H1 (cell line): Measurements from ENCODE around the gene LONP2. TPM values are rescaled to one million over a fixed set of nuclear protein-coding genes. Genes with fewer than 3 reads are reported as not detected.

ENCODE experiments used
- CTCF ChIA-PET: fragments of 300-600 bp; sonication (Branson Sonifier 250); formaldehyde crosslinking; loops from one replicate; lab custom pipeline; 2021; ENCODE audit not compliant: partially characterized antibody; lab: Charles Lee
- POLR2A ChIA-PET: fragments of 300-600 bp; sonication (Branson Sonifier 250); formaldehyde crosslinking; loops from one replicate; lab custom pipeline; 2021; ENCODE audit warnings: inconsistent platforms; ENCODE audit not compliant: partially characterized antibody; lab: Charles Lee
- DNase-seq, 2 experiments: peaks; one replicate each; pipeline versions ENCODE4 v3.0.0 to v3.0.0-alpha.2; 2010 to 2022; ENCODE audit warnings: low spot score in 2 of 2, low read depth in 1 of 2, mixed read lengths in 1 of 2
- FAIRE-seq: peaks from 2 replicates; lab custom pipeline; 2011; peaks lifted over from hg19 to GRCh38; lab: Jason Lieb, UNC
- H2AFZ ChIP-seq: 2 replicates; pipeline ENCODE4 v1.8.1; 2012; ENCODE audit warnings: low read length, inconsistent platforms
- H2AK5ac ChIP-seq: 2 replicates; pipeline ENCODE4 v1.6.1; 2013; ENCODE audit warnings: low read depth, low read length
- H2BK120ac ChIP-seq: replicated peaks from 2 replicates; pipeline ENCODE3; 2013; ENCODE audit warnings: low read depth, low read length, inconsistent platforms
- H2BK12ac ChIP-seq: 2 replicates; pipeline ENCODE4 v1.6.1; 2013; ENCODE audit warnings: low read depth, low read length
- H2BK15ac ChIP-seq: 2 replicates; pipeline ENCODE4 v1.6.1; 2013; ENCODE audit warnings: low read length
- H2BK20ac ChIP-seq: 2 replicates; pipeline ENCODE4 v1.6.1; 2013; ENCODE audit warnings: low read length
- H2BK5ac ChIP-seq: 2 replicates; pipeline ENCODE4 v1.6.1; 2013; ENCODE audit warnings: low read depth, low read length
- H3K14ac ChIP-seq: 2 replicates; pipeline ENCODE4 v1.6.1; 2013; ENCODE audit warnings: inconsistent platforms; ENCODE audit not compliant: insufficient read length
- H3K18ac ChIP-seq: 2 replicates; pipeline ENCODE4 v1.6.1; 2013; ENCODE audit warnings: low read length; ENCODE audit errors: extremely low read depth
- H3K23ac ChIP-seq: 2 replicates; pipeline ENCODE4 v1.6.1; 2013; ENCODE audit warnings: inconsistent platforms; ENCODE audit not compliant: insufficient read length
- H3K23me2 ChIP-seq: 2 replicates; pipeline ENCODE4 v1.6.1; 2013; ENCODE audit warnings: low read depth, low read length
- H3K27ac ChIP-seq: 2 replicates; pipeline ENCODE4 v1.6.1; 2011; ENCODE audit warnings: low read depth, low read length, inconsistent platforms
- H3K27me3 ChIP-seq, 4 experiments: replicated peaks in 1 of 4; 1 replicate in 1 of 4; 2 replicates in 3 of 4; pipeline versions ENCODE4 v1.6.1 to v1.8.1; 2011 to 2013; ENCODE audit warnings: low read length in 3 of 4, mild to moderate bottlenecking in 3 of 4, inconsistent platforms in 2 of 4, mixed read lengths in 2 of 4, moderate library complexity in 1 of 4; ENCODE audit not compliant: control insufficient read depth in 3 of 4, insufficient read depth in 3 of 4; ENCODE audit errors: extremely low read depth in 1 of 4
- H3K36me3 ChIP-seq, 4 experiments: 2 replicates each; pipeline versions ENCODE4 v1.6.1 to v1.8.1; 2011 to 2013; ENCODE audit warnings: mild to moderate bottlenecking in 4 of 4, low read length in 3 of 4, moderate library complexity in 2 of 4, control low read depth in 1 of 4, inconsistent platforms in 1 of 4; ENCODE audit not compliant: insufficient read depth in 4 of 4, control insufficient read depth in 2 of 4
- H3K4ac ChIP-seq: replicated peaks from 2 replicates; pipeline ENCODE3; 2013; ENCODE audit warnings: low read length, low read depth, mixed read lengths, inconsistent platforms; ENCODE audit not compliant: insufficient read length
- H3K4me1 ChIP-seq, 4 experiments: replicated peaks in 1 of 4; 1 replicate in 1 of 4; 2 replicates in 3 of 4; pipeline versions ENCODE4 v1.6.1 to v1.8.1; 2011 to 2013; ENCODE audit warnings: low read length in 3 of 4, inconsistent platforms in 2 of 4, mixed read lengths in 1 of 4; ENCODE audit not compliant: insufficient read depth in 4 of 4, control insufficient read depth in 3 of 4
- H3K4me2 ChIP-seq, 2 experiments: 2 replicates each; pipeline versions ENCODE4 v1.6.1 to v1.8.1; 2011 to 2013; ENCODE audit warnings: low read depth in 2 of 2, low read length in 2 of 2, control low read depth in 1 of 2, inconsistent platforms in 1 of 2, mild to moderate bottlenecking in 1 of 2; ENCODE audit not compliant: insufficient read depth in 1 of 2
- H3K4me3 ChIP-seq, 4 experiments: fragments of 200-600, 300-600 bp in 1 of 4; sonication (generic), shearing (Covaris generic), sonication (Bioruptor Twin) in 1 of 4; 2 replicates each; pipeline versions ENCODE4 v1.5.1 to v1.8.1; 2011 to 2016; ENCODE audit warnings: low read length in 4 of 4, low read depth in 3 of 4, control low read depth in 2 of 4, inconsistent platforms in 2 of 4, mild to moderate bottlenecking in 2 of 4, mixed read lengths in 1 of 4, moderate library complexity in 1 of 4; ENCODE audit not compliant: insufficient read depth in 2 of 4; ENCODE audit errors: extremely low read depth in 1 of 4
- H3K56ac ChIP-seq: replicated peaks from 2 replicates; pipeline ENCODE3; 2013; ENCODE audit warnings: low read depth, mild to moderate bottlenecking, mixed read lengths, low read length, inconsistent platforms; ENCODE audit not compliant: insufficient read length
- H3K79me1 ChIP-seq: 2 replicates; pipeline ENCODE4 v1.6.1; 2013; ENCODE audit warnings: low read depth, low read length, control low read depth
- H3K79me2 ChIP-seq, 2 experiments: 2 replicates each; pipeline versions ENCODE4 v1.6.1 to v1.8.1; 2012 to 2013; ENCODE audit warnings: low read length in 2 of 2, mild to moderate bottlenecking in 2 of 2, inconsistent platforms in 1 of 2; ENCODE audit not compliant: insufficient read depth in 2 of 2, control insufficient read depth in 1 of 2
- H3K9ac ChIP-seq, 4 experiments: replicated peaks in 1 of 4; 1 replicate in 1 of 4; 2 replicates in 3 of 4; pipeline versions ENCODE4 v1.6.1 to v1.8.1; 2011 to 2013; ENCODE audit warnings: low read depth in 3 of 4, low read length in 3 of 4, control low read depth in 2 of 4, mild to moderate bottlenecking in 2 of 4, moderate library complexity in 2 of 4, inconsistent platforms in 1 of 4; ENCODE audit errors: extremely low read depth in 1 of 4
- H3K9me3 ChIP-seq, 2 experiments: 2 replicates each; pipeline versions ENCODE4 v1.6.1 to v1.8.1; 2012 to 2013; ENCODE audit warnings: mild to moderate bottlenecking in 2 of 2, moderate library complexity in 2 of 2, control low read depth in 1 of 2, inconsistent platforms in 1 of 2, low read depth in 1 of 2, low read length in 1 of 2, mixed read lengths in 1 of 2; ENCODE audit not compliant: insufficient read depth in 2 of 2
- H4K20me1 ChIP-seq, 2 experiments: replicated peaks in 1 of 2; 2 replicates each; pipeline versions ENCODE3 to v1.8.1; 2011 to 2013; ENCODE audit warnings: inconsistent platforms in 2 of 2, low read length in 2 of 2, mild to moderate bottlenecking in 1 of 2; ENCODE audit not compliant: insufficient read depth in 2 of 2, control insufficient read depth in 1 of 2
- H4K5ac ChIP-seq: 2 replicates; pipeline ENCODE4 v1.6.1; 2013; ENCODE audit warnings: low read length, low read depth, mixed read lengths, inconsistent platforms; ENCODE audit not compliant: insufficient read length
- H4K8ac ChIP-seq: 2 replicates; pipeline ENCODE4 v1.8.0; 2013; ENCODE audit warnings: mild to moderate bottlenecking, moderate library complexity, low read length, inconsistent platforms; ENCODE audit not compliant: insufficient read depth; ENCODE audit errors: extremely low read depth
- H4K91ac ChIP-seq: replicated peaks from 2 replicates; pipeline ENCODE3; 2013; ENCODE audit warnings: low read length, mixed read lengths, inconsistent platforms; ENCODE audit not compliant: insufficient read length
- ASH2L ChIP-seq: fragments of 200-600, 300-600 bp; sonication (generic); IDR thresholded peaks from one replicate; pipeline ENCODE4 v1.7.1; 2017; ENCODE audit warnings: low read length
- EP300 ChIP-seq, 2 experiments: IDR thresholded peaks; 1 replicate in 1 of 2; 2 replicates in 1 of 2; pipeline ENCODE4 v1.6.1; 2011 to 2012; ENCODE audit warnings: low read depth in 2 of 2, low read length in 2 of 2, mild to moderate bottlenecking in 2 of 2, borderline replicate concordance in 1 of 2, inconsistent platforms in 1 of 2, moderate library complexity in 1 of 2
- FOSL1 ChIP-seq: IDR thresholded peaks from 2 replicates; pipeline ENCODE4 v1.6.1; 2011; ENCODE audit warnings: mild to moderate bottlenecking, low read depth, low read length, moderate library complexity; ENCODE audit not compliant: insufficient read depth
- GABPA ChIP-seq: IDR thresholded peaks from 2 replicates; pipeline ENCODE4 v1.6.1; 2011; ENCODE audit warnings: mild to moderate bottlenecking, low read length, moderate library complexity, borderline replicate concordance; ENCODE audit not compliant: insufficient read depth
- KDM4A ChIP-seq: IDR thresholded peaks from one replicate; pipeline ENCODE4 v1.7.1; 2012; ENCODE audit warnings: low read depth, mild to moderate bottlenecking, moderate library complexity, low read length, inconsistent platforms; ENCODE audit not compliant: severe bottlenecking
- TAF1 ChIP-seq: IDR thresholded peaks from 2 replicates; pipeline ENCODE4 v1.6.1; 2011; ENCODE audit warnings: mild to moderate bottlenecking, low read depth, low read length
- TCF12 ChIP-seq: IDR thresholded peaks from 2 replicates; pipeline ENCODE4 v1.6.1; 2011; ENCODE audit warnings: low read depth, mild to moderate bottlenecking, low read length
- TEAD4 ChIP-seq: IDR thresholded peaks from 2 replicates; pipeline ENCODE4 v1.6.1; 2012; ENCODE audit warnings: low read depth, low read length, inconsistent platforms, mixed read lengths
- YY1 ChIP-seq: IDR thresholded peaks from 2 replicates; pipeline ENCODE4 v1.6.1; 2011; ENCODE audit warnings: low read depth, mild to moderate bottlenecking, low read length
- WGBS, 2 experiments: shearing (Covaris generic) in 1 of 2; methylation state at CpG; one replicate each; pipeline versions ENCODE4 v1.1.6 to v1.1.7; 2013 to 2015; ENCODE audit warnings: low lambda C conversion rate in 2 of 2, mixed read lengths in 2 of 2, inconsistent platforms in 1 of 2, low coverage in 1 of 2, missing lambda C conversion rate in 1 of 2; ENCODE audit not compliant: insufficient replicate concordance in 2 of 2, insufficient coverage in 1 of 2, insufficient read length in 1 of 2; ENCODE audit errors: extremely low coverage in 1 of 2, missing lambda C conversion rate in 1 of 2; 5-methylcytosine and 5-hydroxymethylcytosine counted together
- polyA plus RNA-seq, 7 experiments: library from polyadenylated mRNA; depleted of rRNA in 3 of 7; stranded (reverse) in 5 of 7; unstranded in 2 of 7; fragments of >200 nt in 5 of 7; fragments of 200-250 nt in 2 of 7; gene quantifications; 1 replicate in 5 of 7; 2 replicates in 1 of 7; 4 replicates in 1 of 7; pipeline versions ENCODE4 v1.2.1 to v1.2.3, GENCODE V29; 2011 to 2013; ENCODE audit warnings: missing spikeins in 2 of 7, mixed read lengths in 2 of 7
- total RNA-seq: library from RNA; stranded (reverse); fragmentation: NEBNext Ultra II Directional; extraction: Animal tissue kit (Norgen Biotek cat#: 25700); gene quantifications from 2 replicates; pipeline ENCODE4 v1.2.1, GENCODE V29; 2021

LONP2 gene
- total and polyA plus RNA-seq, 2 of the 8 experiments (the other 6 are each of a cell fraction or from before 2014, with no cell fraction given) = 8.1 to 23.1 TPM

DNA sequence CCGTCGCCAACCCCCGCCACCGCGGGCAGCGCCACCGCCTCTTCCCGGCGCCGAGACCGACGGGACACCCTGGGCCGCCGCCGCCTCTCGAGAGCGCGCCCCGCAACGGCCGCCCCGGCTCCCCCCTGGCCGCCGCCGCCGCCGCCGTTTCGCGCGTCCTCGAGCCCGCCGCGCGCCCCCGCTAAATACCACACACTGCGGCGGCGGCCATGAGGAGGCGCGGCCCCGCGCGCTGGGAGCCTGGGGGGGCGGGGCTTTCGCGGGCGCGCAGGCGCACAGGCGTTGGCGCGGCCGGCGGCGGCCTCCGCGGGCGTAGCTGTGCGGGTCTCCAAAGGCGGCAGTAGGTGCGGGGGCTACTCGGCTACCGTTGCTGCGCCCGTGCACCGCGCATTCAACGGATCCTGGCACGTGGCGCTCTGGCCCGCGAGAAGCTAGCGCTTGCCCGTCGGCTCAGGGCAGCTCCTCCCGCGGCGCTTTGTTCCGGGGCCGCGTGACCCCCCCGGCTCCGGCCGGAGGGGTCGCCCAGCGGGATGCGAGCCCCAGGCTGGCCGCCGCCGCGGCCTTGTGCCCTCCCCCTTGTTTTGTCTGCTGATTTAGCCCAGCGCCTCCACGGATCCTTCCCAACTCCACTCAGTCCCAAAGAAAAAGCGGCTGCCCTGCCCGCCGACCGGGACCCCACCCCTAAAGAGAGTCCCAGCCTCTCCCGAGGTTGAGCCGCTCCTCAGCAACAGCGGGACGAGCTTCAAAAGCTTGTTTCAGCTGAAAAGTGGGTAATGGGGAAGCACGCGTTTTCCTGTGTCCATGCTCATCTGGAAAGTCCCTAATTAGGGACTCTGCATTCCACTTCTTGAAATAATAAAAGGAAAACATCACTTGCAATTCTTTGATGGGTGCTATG lies 141.4 kb downstream of the LONP2 start, which contains the start of gene SIAH1:
TSS of gene SIAH1 (minus strand) at position 161 of the 898 bp plus-strand sequence. CDS start 22,985 bp downstream, outside the sequence.
- Histone ChIP-seq H3K9me3 (no peaks in the 10 kb centered on the region), H3K79me2 (peaks cover 31 to 41% of the 10 kb centered on the region in 2 experiments), H2BK20ac (no peak within 1 kb of the TSS), H3K18ac (peak within 1 kb of the TSS; percentile 95), H3K4me2 (peak within 1 kb of the TSS; percentile 75 to 86), H2AK5ac (peak within 1 kb of the TSS; percentile 93; the same call in 1 of the 2 replicates), H4K5ac (peak within 1 kb of the TSS; percentile 91), H3K27me3 (no peaks in the 10 kb centered on the region), H4K8ac (peak within 1 kb of the TSS; percentile 100), H2AFZ (0 out of 2 replicates have a peak within 1 kb of the TSS, but pooled peaks have one; percentile 63), H3K36me3 (no peaks in the 10 kb centered on the region), H2BK5ac (peak within 1 kb of the TSS; percentile 91), H3K4me3 (peak within 1 kb of the TSS; percentile 80 to 96 (median 92)), H4K91ac (peak within 1 kb of the TSS; percentile 90), H2BK12ac (no peak within 1 kb of the TSS; the same call in 1 of the 2 replicates), H3K4me1 (peaks cover 0 to 6% (median 3%) of the 10 kb centered on the region in 4 experiments; a peak in 3 of 7 replicates), H3K23ac (peak within 1 kb of the TSS; percentile 6), H4K20me1 (peaks cover 2% of the 10 kb centered on the region in 2 experiments), H3K56ac (peak within 1 kb of the TSS; percentile 52), H3K23me2 (peaks cover 9% of the 10 kb centered on the region), H3K14ac (peak within 1 kb of the TSS; percentile 2), H2BK120ac (no peak within 1 kb of the TSS), H3K4ac (no peak within 1 kb of the TSS), H3K79me1 (no peaks in the 10 kb centered on the region; the same call in 1 of the 2 replicates), H3K27ac (peak within 1 kb of the TSS; percentile 98), H3K9ac (peak within 1 kb of the TSS; percentile 96 to 100 (median 98)), H2BK15ac (no peak within 1 kb of the TSS)
- FAIRE-seq (no peak), DNase-seq (peak; percentile 50 to 93)
- CTCF ChIA-PET = interaction anchor here (0.9 kb wide), 1 partner anchor 34 kb away, joined by 4 read pairs; no protein-coding TSS in a partner anchor
- 1% methylated on average over 62 of the region's 105 CpGs; no CpG with 5 or more reads in 1 of the 2 experiments for WGBS, 2 experiments
- POLR2A ChIA-PET = interaction anchor here (0.6 to 4.6 kb wide), 40 partner anchors 9 to 238 kb away, joined by 3 to 95 read pairs (median 4); partner anchors contain the start of gene N4BP1
- TF ChIP-seq TAF1 (peak; percentile 85), KDM4A (peak; percentile 64), EP300 (IDR thresholded peaks at IDR 0.05; ENCODE audit: borderline replicate concordance in 1 of 2, low read depth in 2 of 2, low read length in 2 of 2) (peak in 1 of 2 experiments; percentile 44; a peak in 1 of 3 replicates), FOSL1 (0 out of 2 replicates have a peak, but pooled peaks have one; percentile 23), TCF12 (no peak), TEAD4 (no peak), ASH2L (peak; percentile 84), GABPA (no peak), YY1 (peak; percentile 80)
